HG03064 (cell line): ENCODE data around the gene VWA5A.
A peak's percentile ranks its signal among the peaks of the same experiment; 100 is the strongest.
"Not testable (repeated sequence)": the region's sequence is repeated elsewhere in the genome, so short reads cannot be mapped to it uniquely, and the experiment has no call there.

Source experiments
- ATAC-seq: cut with Tn5 transposase; IDR thresholded peaks from one replicate; pipeline ENCODE4 v1.9.1; 2021; ENCODE audit warnings: low read depth; ENCODE audit not compliant: unreplicated experiment

Gene VWA5A

GRCh38 chr11:124153821-124154220 lies 38.6 kb downstream of the VWA5A start:
- no peak for ATAC-seq

- no peak for ATAC-seq
Measured at GRCh38 chr11:124159481-124159880, 44.2 kb downstream of the VWA5A start.

DNA sequence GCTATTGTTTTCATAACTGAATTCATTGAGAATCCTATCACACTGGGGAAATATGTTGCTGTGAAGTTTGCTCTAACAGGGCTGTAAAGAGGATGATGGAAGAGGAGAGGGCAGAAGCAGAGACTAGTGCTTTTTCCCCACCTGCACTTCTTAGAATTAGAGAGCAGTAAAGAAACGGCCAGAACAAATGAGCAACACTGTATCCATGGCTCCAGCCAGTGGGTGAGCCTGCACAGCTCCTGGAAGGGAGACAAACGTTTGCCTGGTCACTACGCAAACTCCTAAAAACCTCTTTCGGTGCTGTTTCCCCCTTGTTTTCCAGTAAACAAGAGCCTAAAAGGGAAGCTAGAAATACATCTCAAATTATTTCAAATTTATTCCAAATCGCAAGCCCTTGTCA lies 45.7 kb downstream of the VWA5A start:
- no peak for ATAC-seq

DNA sequence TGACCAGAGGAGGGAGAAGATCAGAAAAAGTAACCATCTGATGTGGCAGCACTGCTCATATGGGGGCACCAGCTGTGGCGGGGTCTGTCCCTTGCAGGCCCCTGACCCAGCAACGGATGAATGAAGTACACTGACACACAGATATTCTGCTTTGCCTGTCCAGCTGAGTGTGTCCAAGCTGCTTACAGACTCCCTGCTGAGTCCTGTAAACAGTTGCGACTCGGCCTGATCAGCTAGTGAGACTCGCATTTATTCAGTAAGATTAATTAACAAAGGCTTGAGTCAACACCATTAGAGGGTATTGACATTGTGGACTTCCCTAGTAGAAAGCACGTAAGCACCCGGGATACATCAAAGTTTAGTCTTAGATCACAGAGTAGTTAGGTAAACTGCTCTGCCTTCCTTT lies 52.6 kb downstream of the VWA5A start:
- no peak for ATAC-seq

- no peak for ATAC-seq
Measured at GRCh38 chr11:124168796-124169195, 53.5 kb downstream of the VWA5A start.

GRCh38 chr11:124170315-124170714 lies 55.1 kb downstream of the VWA5A start:
- ATAC-seq, result not testable (repeated sequence)

GRCh38 chr11:124170801-124171586 lies 55.7 kb downstream of the VWA5A start:
- no peak for ATAC-seq

- no peak for ATAC-seq
Measured at GRCh38 chr11:124172101-124172500, 56.9 kb downstream of the VWA5A start.

- ATAC-seq, result no peak
Measured at GRCh38 chr11:124172599-124172998, 57.3 kb downstream of the VWA5A start.

DNA sequence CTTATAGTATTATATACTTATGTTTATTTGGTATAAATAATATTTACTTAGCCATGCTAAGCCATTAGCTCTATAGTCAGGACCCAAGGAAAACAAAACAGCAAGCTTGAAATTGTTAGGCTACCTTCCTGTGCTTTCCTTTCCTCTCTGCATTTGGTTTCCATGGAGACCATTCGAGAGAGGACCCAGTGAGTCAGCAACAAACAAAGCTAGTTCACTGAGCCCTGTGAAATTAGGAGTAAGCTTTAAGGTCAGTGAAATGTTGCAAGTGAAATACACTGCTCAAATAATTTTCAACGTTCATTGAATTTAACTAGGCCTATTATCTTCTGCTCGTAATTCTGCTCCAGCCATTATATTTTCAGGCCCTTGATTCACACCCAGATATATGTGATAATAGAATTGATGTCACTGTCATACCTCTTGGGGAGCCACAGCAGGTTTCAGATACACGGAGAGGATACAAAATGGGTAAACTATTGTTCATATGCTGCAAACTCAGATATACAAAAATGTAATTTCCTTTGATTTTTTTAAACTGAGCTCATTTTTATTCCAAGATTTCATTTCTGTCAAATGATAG lies 58.8 kb downstream of the VWA5A start:
- ATAC-seq, result no peak

GRCh38 chr11:124176925-124177715 lies 61.9 kb downstream of the VWA5A start:
- ATAC-seq, result no peak

GRCh38 chr11:124179310-124179709 lies 64.1 kb downstream of the VWA5A start:
- no peak for ATAC-seq

DNA sequence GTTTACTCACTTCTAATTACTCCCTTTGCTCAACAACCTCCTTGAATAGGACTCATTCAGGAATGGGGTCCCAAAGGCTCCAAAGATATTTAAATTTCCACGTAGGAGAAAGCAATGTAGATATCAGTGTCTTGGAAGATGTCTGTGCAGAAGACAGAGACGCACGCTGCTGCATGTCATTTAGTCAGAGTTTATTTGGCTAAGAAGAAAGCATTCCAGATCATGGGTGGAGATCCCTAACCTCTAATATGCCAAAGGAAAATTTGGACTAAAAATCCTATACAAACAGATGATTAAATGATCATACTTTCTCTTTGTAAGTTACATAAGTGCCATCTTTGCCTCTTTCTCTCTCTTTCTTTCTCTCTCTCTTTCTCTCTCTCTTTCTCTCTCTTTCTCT lies 67.8 kb downstream of the VWA5A start, which contains the start of gene OR10D3:
OR10D3 (plus strand) TSS at position 278 of the 400 bp plus-strand sequence. CDS start 1,925 bp downstream, outside the sequence.
- ATAC-seq, result no peak

DNA sequence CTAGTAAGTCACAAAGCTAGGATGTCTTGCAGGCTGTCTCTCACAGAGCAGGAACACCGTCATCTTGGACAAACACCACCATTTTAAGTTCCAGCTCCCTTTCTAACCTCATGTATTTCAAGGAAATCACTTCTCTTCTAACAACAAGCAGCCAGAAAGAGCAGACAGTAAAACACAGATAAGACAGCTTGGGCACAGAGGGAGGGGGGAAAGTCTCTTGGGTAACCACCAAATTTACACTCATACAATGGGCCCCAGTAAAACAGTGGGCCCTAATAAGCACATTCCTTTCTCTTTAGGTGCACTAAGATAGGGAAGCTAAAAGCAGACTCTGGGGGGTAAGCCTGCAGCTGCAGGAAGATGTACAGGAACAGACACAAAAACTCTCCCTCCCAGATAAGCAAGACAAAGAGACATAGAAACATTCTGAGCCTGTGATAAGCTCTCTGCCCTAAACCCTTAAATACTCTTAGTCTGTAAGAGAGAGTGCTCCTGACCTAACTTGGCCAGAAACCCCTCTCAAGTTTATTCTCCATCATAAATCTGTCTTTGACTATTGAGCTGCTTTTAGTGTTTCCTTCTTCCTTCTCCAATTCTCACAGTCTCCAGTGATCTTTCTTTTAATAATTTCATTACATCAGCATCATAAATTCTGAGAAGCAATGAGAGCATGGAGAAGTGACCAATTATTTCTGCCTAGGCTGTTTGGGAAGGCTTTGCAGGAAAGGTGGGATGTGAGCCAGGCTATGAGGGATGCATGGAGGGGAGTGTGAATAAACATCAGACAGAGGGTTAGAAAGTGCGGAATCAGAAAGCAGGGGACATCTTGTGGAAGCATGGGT lies 75.3 kb downstream of the VWA5A start:
- no peak for ATAC-seq

GRCh38 chr11:124193221-124194010 lies 78.2 kb downstream of the VWA5A start:
- ATAC-seq, result no peak

GRCh38 chr11:124194293-124195188 lies 79.3 kb downstream of the VWA5A start:
- ATAC-seq, result no peak

GRCh38 chr11:124195189-124195734 lies 80.0 kb downstream of the VWA5A start:
- peak; percentile 81 for ATAC-seq
